HG03571 (cell line): ENCODE results near the gene MBP.

Source experiments
- ATAC-seq: cut with Tn5 transposase; IDR thresholded peaks from one replicate; pipeline ENCODE4 v1.9.1; 2021; ENCODE audit not compliant: unreplicated experiment

Gene MBP

GRCh38 chr18:77151033-77151771, 18.6 kb upstream of the MBP start:
- no peak for ATAC-seq

- no peak for ATAC-seq
Observed at GRCh38 chr18:77150588-77150987, 18.0 kb upstream of the MBP start.

- no peak for ATAC-seq
Observed at GRCh38 chr18:77148289-77148688, 15.7 kb upstream of the MBP start.

- ATAC-seq: no peak
Observed at GRCh38 chr18:77147418-77147852, 14.9 kb upstream of the MBP start.

GRCh38 chr18:77146249-77147080, 13.9 kb upstream of the MBP start:
- ATAC-seq: no peak

- no peak for ATAC-seq
Observed at GRCh38 chr18:77145364-77145901, 12.8 kb upstream of the MBP start.

GRCh38 chr18:77144451-77145118, 12.0 kb upstream of the MBP start:
- ATAC-seq: no peak

GRCh38 chr18:77144046-77144445, 11.5 kb upstream of the MBP start:
- ATAC-seq: no peak

- no peak for ATAC-seq
Observed at GRCh38 chr18:77143196-77143595, 10.6 kb upstream of the MBP start.

- ATAC-seq: no peak
Observed at GRCh38 chr18:77141401-77142118, 9.0 kb upstream of the MBP start.

GRCh38 chr18:77140439-77141109, 8.0 kb upstream of the MBP start:
- no peak for ATAC-seq

- ATAC-seq: no peak
Observed at GRCh38 chr18:77140030-77140429, 7.4 kb upstream of the MBP start.

- ATAC-seq: no peak
Observed at GRCh38 chr18:77139619-77140018, 7.0 kb upstream of the MBP start.

- no peak for ATAC-seq
Observed at GRCh38 chr18:77138270-77138669, 5.7 kb upstream of the MBP start.

GRCh38 chr18:77137851-77138250, 5.3 kb upstream of the MBP start:
- no peak for ATAC-seq

GRCh38 chr18:77136871-77137665, 4.5 kb upstream of the MBP start:
- no peak for ATAC-seq

- ATAC-seq: no peak
Observed at GRCh38 chr18:77136076-77136718, 3.6 kb upstream of the MBP start.

GRCh38 chr18:77135339-77136075, 2.9 kb upstream of the MBP start:
- ATAC-seq: no peak
